Measurements from ENCODE around the gene ZBTB16. TPM values are rescaled to one million over a fixed set of nuclear protein-coding genes. Genes with fewer than 3 reads are reported as not detected.

Gene ZBTB16
- total RNA-seq, 1 experiment from 2014 or later = 0.44 TPM

DNA sequence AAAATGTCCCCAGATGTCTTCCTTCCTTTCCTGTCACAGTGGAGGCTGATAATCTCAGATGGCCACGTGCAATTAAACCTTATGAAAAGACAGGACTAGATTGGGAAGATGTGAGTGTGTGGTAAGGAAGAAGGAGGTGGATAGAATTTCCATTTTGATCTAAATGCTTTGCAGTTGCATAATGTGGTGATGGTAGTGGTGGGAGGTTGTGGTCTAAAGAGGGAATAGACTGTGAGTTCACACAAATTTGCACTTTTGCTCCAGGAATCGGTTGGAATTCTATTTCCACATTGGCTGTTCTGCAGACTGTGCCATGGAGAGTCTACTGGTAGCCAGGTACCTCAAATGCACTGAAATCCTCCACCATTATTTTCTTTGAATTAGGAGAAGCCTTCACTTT is 93.3 kb downstream of the ZBTB16 start:
- Histone ChIP-seq H2AFZ (no peak overlapping the region), H3F3A (ENCODE audit: insufficient read depth, low read depth) (no peaks in the 10 kb centered on the region), H3K4me1 (replicated peaks; ENCODE audit: insufficient read depth) (no peaks in the 10 kb centered on the region), H3K9me2 (ENCODE audit: insufficient read depth) (no peaks in the 10 kb centered on the region), H3K4me2 (no peak overlapping the region), H3K4me3 (no peak overlapping the region), H3K9me3 (ENCODE audit: insufficient read depth, low read depth) (no peaks in the 10 kb centered on the region), H3K36me3 (ENCODE audit: low read depth) (no peaks in the 10 kb centered on the region), H3K79me2 (ENCODE audit: low read depth) (no peaks in the 10 kb centered on the region), H3K27ac (no peak overlapping the region), H3K27me3 (ENCODE audit: insufficient read depth, low read depth) (peaks cover 93% of the 10 kb centered on the region), H4K20me1 (ENCODE audit: insufficient read depth) (0 out of 2 replicates have a peak, but pooled peaks cover 4% of the 10 kb centered on the region)
- DNase-seq = no peak
- BruUV-seq (replicated peaks) = no TSS peak
- TF ChIP-seq, protein P1, sequence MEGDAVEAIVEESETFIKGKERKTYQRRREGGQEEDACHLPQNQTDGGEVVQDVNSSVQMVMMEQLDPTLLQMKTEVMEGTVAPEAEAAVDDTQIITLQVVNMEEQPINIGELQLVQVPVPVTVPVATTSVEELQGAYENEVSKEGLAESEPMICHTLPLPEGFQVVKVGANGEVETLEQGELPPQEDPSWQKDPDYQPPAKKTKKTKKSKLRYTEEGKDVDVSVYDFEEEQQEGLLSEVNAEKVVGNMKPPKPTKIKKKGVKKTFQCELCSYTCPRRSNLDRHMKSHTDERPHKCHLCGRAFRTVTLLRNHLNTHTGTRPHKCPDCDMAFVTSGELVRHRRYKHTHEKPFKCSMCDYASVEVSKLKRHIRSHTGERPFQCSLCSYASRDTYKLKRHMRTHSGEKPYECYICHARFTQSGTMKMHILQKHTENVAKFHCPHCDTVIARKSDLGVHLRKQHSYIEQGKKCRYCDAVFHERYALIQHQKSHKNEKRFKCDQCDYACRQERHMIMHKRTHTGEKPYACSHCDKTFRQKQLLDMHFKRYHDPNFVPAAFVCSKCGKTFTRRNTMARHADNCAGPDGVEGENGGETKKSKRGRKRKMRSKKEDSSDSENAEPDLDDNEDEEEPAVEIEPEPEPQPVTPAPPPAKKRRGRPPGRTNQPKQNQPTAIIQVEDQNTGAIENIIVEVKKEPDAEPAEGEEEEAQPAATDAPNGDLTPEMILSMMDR (conservative IDR thresholded peaks at IDR 0.05) = no peak
- no peak for TF ChIP-seq EZH2 (IDR thresholded peaks at IDR 0.05; ENCODE audit: low read depth)
- intact Hi-C loops (cut with micrococcal nuclease; ENCODE audit: unreplicated experiment) = no loop called here
- ChIA-PET POLR2A (ENCODE audit: unreplicated experiment) (no interaction called here), CTCF (no interaction called here)

DNA sequence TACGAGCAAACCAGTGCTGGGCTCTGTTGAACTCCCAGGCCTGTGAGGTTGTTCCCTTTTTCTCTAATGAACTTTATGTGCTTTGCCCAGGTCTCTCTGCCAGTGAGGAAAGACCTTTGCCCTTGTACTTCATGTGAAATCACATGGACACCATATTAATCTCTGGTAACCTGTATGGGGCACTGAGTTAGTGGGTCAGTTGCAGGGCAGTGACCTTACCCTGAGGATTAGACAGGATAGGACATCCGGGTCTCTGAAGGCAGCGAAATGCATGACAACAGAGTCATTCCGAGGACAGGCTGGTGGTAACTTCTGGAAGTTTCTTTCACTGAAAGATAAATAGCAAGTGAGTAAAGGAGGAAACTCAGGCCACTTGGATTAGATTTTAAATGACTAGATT is 93.7 kb downstream of the ZBTB16 start:
- Histone ChIP-seq H4K20me1 (ENCODE audit: insufficient read depth) (0 out of 2 replicates have a peak, but pooled peaks cover 4% of the 10 kb centered on the region), H3K4me3 (no peak overlapping the region), H3K79me2 (ENCODE audit: low read depth) (no peaks in the 10 kb centered on the region), H3F3A (ENCODE audit: insufficient read depth, low read depth) (no peaks in the 10 kb centered on the region), H3K9me3 (ENCODE audit: insufficient read depth, low read depth) (no peaks in the 10 kb centered on the region), H3K36me3 (ENCODE audit: low read depth) (no peaks in the 10 kb centered on the region), H3K4me2 (no peak overlapping the region), H3K9me2 (ENCODE audit: insufficient read depth) (no peaks in the 10 kb centered on the region), H3K27ac (no peak overlapping the region), H3K4me1 (replicated peaks; ENCODE audit: insufficient read depth) (no peaks in the 10 kb centered on the region), H2AFZ (no peak overlapping the region), H3K27me3 (ENCODE audit: insufficient read depth, low read depth) (peaks cover 94% of the 10 kb centered on the region)
- intact Hi-C loops (cut with micrococcal nuclease; ENCODE audit: unreplicated experiment) = no loop called here
- no TSS peak for BruUV-seq (replicated peaks)
- DNase-seq = no peak
- POLR2A ChIA-PET (ENCODE audit: unreplicated experiment) = no interaction called here
- CTCF ChIA-PET = no interaction called here
- no peak for TF ChIP-seq EZH2 (IDR thresholded peaks at IDR 0.05; ENCODE audit: low read depth)
- TF ChIP-seq, protein P1 (conservative IDR thresholded peaks at IDR 0.05) = no peak

DNA sequence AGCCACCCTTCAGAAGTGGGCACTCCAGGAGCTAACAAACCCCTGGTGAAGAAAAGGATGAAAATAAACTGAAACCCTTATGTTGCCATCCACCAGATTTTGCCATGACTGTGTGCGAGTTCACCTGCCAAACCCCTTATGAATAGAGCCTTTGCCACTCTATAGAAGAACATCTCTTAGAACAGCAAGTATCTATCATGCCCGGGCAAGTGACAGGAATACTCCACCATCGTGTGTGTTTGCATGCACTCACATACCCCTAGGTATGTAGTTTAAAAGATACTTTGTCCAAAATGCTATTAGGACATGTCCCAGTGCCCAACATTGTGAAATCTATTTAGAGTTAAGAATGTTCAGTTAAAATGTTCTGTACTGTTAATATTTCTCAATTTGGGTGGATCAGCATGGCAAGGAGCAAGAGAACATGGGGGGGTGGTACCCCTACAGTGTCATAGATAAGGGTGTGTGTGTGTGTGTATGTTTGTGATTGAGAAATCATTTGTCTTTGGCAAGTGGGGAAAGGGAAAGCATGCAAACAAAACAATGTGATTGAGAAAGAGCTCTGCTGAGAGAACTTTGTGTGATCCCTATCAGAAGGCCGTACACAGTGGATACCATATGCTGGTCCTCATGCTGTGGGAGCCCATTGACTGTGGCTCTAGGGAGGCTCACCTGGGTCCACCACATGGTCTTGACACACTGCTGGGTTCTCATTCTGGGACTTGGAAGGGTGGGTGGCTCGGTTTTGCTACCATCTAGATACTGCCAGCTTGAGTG is 94.9 kb downstream of the ZBTB16 start:
- no peak for DNase-seq
- Histone ChIP-seq H3F3A (ENCODE audit: insufficient read depth, low read depth) (no peaks in the 10 kb centered on the region), H3K9me2 (ENCODE audit: insufficient read depth) (no peaks in the 10 kb centered on the region), H2AFZ (no peak overlapping the region), H3K4me3 (no peak overlapping the region), H3K4me1 (replicated peaks; ENCODE audit: insufficient read depth) (0 out of 2 replicates have a peak, but pooled peaks cover 3% of the 10 kb centered on the region), H4K20me1 (ENCODE audit: insufficient read depth) (peaks cover 11% of the 10 kb centered on the region), H3K27ac (no peak overlapping the region), H3K27me3 (ENCODE audit: insufficient read depth, low read depth) (peaks cover 95% of the 10 kb centered on the region), H3K36me3 (ENCODE audit: low read depth) (no peaks in the 10 kb centered on the region), H3K4me2 (no peak overlapping the region), H3K79me2 (ENCODE audit: low read depth) (no peaks in the 10 kb centered on the region), H3K9me3 (ENCODE audit: insufficient read depth, low read depth) (no peaks in the 10 kb centered on the region)
- intact Hi-C loops (cut with micrococcal nuclease; ENCODE audit: unreplicated experiment) = no loop called here
- POLR2A ChIA-PET (ENCODE audit: unreplicated experiment) = no interaction called here
- BruUV-seq (replicated peaks) = no TSS peak
- CTCF ChIA-PET = no interaction called here
- no peak for TF ChIP-seq EZH2 (IDR thresholded peaks at IDR 0.05; ENCODE audit: low read depth)
- TF ChIP-seq, protein P1 (conservative IDR thresholded peaks at IDR 0.05) = no peak
